Measurements from ENCODE around the gene TARM1.
A peak's percentile ranks its signal among the peaks of the same experiment; 100 is the strongest.

DNA sequence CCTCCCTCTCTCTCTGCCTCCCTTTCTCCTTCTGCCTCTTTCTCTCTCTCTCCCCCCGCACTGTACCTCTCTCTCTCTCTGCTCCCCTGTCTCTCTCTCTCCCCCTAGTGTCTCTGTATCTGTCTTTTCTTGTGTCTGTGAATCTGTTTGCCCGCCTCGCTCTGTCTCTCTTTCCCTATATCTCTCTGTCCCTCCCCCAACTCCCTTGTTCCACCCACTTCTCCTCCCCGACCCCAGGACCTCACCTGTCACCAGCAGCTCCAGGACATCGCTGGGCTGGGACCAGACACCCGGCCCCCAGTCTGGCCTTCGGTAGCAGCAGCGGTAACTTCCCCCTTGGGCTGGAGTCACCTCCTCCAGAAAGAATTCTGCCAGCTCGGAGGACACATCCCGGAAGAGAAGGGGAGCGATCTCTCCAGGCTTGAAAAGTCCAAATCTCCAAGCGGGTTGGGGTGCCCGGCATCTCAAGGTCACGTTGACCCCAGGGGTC, 15.5 kb upstream of the TARM1 start:
- TF ChIP-seq, protein P1, sequence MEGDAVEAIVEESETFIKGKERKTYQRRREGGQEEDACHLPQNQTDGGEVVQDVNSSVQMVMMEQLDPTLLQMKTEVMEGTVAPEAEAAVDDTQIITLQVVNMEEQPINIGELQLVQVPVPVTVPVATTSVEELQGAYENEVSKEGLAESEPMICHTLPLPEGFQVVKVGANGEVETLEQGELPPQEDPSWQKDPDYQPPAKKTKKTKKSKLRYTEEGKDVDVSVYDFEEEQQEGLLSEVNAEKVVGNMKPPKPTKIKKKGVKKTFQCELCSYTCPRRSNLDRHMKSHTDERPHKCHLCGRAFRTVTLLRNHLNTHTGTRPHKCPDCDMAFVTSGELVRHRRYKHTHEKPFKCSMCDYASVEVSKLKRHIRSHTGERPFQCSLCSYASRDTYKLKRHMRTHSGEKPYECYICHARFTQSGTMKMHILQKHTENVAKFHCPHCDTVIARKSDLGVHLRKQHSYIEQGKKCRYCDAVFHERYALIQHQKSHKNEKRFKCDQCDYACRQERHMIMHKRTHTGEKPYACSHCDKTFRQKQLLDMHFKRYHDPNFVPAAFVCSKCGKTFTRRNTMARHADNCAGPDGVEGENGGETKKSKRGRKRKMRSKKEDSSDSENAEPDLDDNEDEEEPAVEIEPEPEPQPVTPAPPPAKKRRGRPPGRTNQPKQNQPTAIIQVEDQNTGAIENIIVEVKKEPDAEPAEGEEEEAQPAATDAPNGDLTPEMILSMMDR (conservative IDR thresholded peaks at IDR 0.05 in 1 of 2, IDR thresholded peaks at IDR 0.05 in 1 of 2; ENCODE audit: extremely low read depth in 1 of 2, insufficient read depth in 1 of 2, low read depth in 1 of 2, low read length in 2 of 2) = peak in 1 of 2 donors; percentile 15
- no peak for TF ChIP-seq EZH2 (IDR thresholded peaks at IDR 0.05; ENCODE audit: borderline replicate concordance, low read length)
